ENCODE results near the gene MCC.

MCC gene

DNA sequence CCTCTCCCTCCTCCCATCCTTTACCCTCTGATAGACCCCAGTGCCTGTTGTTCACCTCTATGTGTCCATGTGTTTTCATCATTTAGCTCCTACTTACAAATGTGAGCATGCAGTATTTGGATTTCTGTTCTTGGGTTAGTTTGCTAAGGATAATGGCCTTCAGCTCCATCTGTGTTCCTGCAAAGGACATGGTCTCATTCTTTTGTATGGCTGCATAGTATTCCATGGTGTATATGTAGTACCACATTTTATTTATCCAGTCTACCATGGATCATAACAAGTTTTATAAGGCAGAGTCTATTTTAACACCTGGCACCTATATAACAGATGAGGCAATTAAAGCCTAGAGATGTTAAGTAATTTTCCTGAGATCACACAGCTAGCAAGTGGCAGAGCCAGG, 32.6 kb upstream of the MCC start:
- no peak overlapping the region for H3K4me3 ChIP-seq (replicated peaks in 1 of 2; ENCODE audit: low read depth in 2 of 2, low read length in 2 of 2)
- TF ChIP-seq, protein P1, sequence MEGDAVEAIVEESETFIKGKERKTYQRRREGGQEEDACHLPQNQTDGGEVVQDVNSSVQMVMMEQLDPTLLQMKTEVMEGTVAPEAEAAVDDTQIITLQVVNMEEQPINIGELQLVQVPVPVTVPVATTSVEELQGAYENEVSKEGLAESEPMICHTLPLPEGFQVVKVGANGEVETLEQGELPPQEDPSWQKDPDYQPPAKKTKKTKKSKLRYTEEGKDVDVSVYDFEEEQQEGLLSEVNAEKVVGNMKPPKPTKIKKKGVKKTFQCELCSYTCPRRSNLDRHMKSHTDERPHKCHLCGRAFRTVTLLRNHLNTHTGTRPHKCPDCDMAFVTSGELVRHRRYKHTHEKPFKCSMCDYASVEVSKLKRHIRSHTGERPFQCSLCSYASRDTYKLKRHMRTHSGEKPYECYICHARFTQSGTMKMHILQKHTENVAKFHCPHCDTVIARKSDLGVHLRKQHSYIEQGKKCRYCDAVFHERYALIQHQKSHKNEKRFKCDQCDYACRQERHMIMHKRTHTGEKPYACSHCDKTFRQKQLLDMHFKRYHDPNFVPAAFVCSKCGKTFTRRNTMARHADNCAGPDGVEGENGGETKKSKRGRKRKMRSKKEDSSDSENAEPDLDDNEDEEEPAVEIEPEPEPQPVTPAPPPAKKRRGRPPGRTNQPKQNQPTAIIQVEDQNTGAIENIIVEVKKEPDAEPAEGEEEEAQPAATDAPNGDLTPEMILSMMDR (IDR thresholded peaks at IDR 0.05; ENCODE audit: low read depth, low read length): no peak
- DNase-seq (ENCODE audit: low read depth in 2 of 2): no peak

GRCh38 chr5:113520429-113520828, 32.2 kb upstream of the MCC start:
- DNase-seq (ENCODE audit: low read depth in 2 of 2): peak in 1 of 2 donors; percentile 77
- no peak overlapping the region for H3K4me3 ChIP-seq (replicated peaks in 1 of 2; ENCODE audit: low read depth in 2 of 2, low read length in 2 of 2)
- TF ChIP-seq, protein P1 (IDR thresholded peaks at IDR 0.05; ENCODE audit: low read depth, low read length): no peak

DNA sequence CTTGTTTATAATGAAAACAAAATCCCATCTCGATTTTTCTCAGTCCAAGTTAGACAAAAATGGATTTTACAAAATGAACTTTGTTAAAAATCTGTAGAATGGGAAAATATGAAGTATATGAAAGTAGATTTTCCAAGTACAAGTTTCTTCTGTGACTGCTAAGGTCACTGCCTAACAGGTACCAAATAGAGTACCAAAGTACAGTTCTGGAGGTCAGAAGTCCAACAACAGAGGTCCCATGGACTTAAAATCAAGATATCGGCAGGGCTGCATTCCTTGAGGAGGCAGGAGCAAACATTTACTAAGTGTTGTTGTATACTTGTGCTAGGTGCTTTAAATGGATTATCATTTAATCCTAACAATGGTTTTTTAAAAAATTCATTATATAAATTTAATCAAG, 31.2 kb upstream of the MCC start:
- no peak for DNase-seq (ENCODE audit: low read depth in 2 of 2)
- TF ChIP-seq, protein P1 (IDR thresholded peaks at IDR 0.05; ENCODE audit: low read depth, low read length): no peak
- H3K4me3 ChIP-seq (replicated peaks in 1 of 2; ENCODE audit: low read depth in 2 of 2, low read length in 2 of 2): no peak overlapping the region

- no peak for DNase-seq (ENCODE audit: low read depth in 2 of 2)
- H3K4me3 ChIP-seq (replicated peaks in 1 of 2; ENCODE audit: low read depth in 2 of 2, low read length in 2 of 2): no peak overlapping the region
- TF ChIP-seq, protein P1 (IDR thresholded peaks at IDR 0.05; ENCODE audit: low read depth, low read length): no peak
Measured at GRCh38 chr5:113518884-113519283, 30.6 kb upstream of the MCC start.

- TF ChIP-seq, protein P1 (IDR thresholded peaks at IDR 0.05; ENCODE audit: low read depth, low read length): no peak
Measured at GRCh38 chr5:113514289-113514635, 26.0 kb upstream of the MCC start.

DNA sequence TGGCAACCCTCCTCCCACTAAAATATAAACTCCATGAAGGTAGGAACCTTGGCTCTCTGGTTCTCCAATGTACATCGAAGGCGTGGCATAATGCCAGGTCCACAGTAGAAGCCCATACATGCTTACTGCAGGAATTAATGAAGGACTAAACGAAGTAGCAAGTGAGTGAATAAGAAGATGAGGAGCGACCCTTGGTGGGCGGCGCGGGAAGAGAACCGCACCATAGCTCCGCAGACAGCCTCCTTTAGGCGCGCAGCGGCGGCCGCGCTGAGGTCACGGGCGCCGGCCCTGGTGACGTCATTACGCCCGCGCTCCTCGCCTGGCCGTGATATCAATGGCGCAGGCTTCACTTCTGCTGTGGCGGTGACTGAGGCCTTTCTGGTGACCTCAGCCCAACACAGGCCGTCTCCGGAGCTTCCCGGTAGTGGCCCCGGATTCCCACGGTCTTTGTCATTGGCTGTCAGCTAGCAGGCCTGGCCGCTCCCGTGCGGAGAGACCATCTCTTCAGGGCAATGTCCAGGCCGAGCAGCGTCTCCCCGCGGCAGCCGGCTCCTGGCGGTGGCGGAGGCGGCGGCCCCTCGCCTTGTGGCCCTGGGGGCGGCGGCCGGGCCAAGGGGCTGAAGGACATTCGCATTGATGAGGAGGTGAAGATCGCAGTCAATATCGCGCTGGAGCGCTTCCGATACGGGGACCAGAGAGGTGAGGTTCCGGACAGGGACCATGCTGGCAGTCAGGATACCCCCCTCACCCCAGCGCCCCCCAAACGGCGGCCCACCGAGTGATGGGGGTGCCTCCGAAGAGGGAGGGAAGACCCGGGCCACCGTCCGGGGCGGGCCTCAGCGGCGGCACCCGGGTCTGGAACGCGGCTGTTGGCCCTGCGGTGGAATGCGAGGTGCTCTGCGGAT, 25.4 kb upstream of the MCC start, which contains the start of gene YTHDC2:
YTHDC2 (plus strand) TSS at position 311 of the 905 bp plus-strand sequence; CDS start at position 513, 202 bp downstream.
- peak; percentile 87 to 88 for DNase-seq (ENCODE audit: low read depth in 2 of 2)
- H3K4me3 ChIP-seq (replicated peaks in 1 of 2; ENCODE audit: low read depth in 2 of 2, low read length in 2 of 2): peak within 1 kb of the TSS; percentile 76 to 80
- TF ChIP-seq, protein P1 (IDR thresholded peaks at IDR 0.05; ENCODE audit: low read depth, low read length): no peak

More at GRCh38 chr5:113514289-113514635, 26.0 kb upstream of the MCC start:
- H3K4me3 ChIP-seq (replicated peaks in 1 of 2; ENCODE audit: low read depth in 2 of 2, low read length in 2 of 2): peak overlapping the region; percentile 76 to 80
- DNase-seq (ENCODE audit: low read depth in 2 of 2): no peak

Data from cardiac fibroblast (primary cell).